Measurements from ENCODE around the gene COX6B2.
"Not testable (repeated sequence)": the region's sequence is repeated elsewhere in the genome, so short reads cannot be mapped to it uniquely, and the experiment has no call there.

COX6B2 gene

DNA sequence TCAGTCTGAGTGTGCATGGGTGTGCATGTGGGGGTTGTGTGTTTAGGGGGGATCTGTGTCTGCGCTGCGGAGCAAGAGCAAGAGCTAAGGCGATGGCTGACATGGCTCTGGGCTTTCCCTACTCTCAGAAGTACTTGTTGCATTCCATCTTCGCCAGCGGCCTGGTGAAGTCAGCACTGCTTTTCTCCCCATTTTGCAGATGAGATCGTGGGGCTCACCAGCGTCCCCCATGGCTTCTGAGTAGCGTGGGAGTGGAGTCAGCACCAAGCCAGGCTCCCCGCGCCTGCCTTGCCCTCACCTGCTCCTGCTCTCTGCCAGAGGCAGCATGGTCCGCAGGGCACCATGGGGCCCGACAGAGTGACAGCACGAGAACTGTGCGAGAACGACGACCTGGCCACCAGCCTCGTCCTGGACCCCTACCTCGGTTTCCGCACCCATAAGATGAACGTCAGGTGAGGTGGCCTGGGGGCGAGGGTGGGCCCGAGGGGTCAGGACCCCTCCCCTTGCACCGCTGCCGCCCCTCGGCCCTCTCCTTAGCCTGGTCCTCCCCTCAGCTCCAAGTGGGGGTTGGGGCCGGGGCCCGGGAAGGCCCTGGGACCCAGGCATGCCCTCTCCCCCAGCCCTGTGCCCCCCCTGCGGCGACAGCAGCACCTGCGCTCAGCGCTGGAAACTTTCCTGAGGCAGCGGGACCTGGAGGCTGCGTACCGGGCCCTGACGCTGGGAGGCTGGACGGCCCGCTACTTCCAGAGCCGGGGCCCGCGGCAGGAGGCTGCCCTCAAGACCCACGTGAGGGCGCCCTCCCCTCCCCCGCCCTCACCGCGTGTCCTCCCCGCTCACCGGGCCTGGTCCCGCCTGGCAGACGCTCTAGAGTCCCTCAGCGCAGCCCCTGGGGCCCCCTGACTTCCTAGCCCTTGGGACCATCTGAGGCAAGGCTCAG is 12.7 kb downstream of the COX6B2 start:
- Histone ChIP-seq H3K4me3 (ENCODE audit: low read depth in 1 of 5, low read length in 5 of 5) (peak overlapping the region in 1 of 5 donors; percentile 26), H3K9ac (ENCODE audit: low read length in 5 of 5) (no peak overlapping the region)

GRCh38 chr19:55341171-55341588 is 13.3 kb downstream of the COX6B2 start:
- peaks cover 9 to 44% (median 33%) of the 10 kb centered on the region in 5 donors for H3K4me1 ChIP-seq (ENCODE audit: control insufficient read depth in 5 of 5, insufficient read depth in 5 of 5, low read length in 5 of 5)
- no peaks in the 10 kb centered on the region for H3K9me3 ChIP-seq (ENCODE audit: control insufficient read depth in 5 of 5, low read length in 5 of 5)
- H3K27ac ChIP-seq (ENCODE audit: low read depth, low read length) = no peak overlapping the region
- peak overlapping the region in 1 of 5 donors; percentile 91 for H3K9ac ChIP-seq (ENCODE audit: low read length in 5 of 5)
- peaks cover 0 to 28% (median 16%) of the 10 kb centered on the region in 5 donors for H3K36me3 ChIP-seq (ENCODE audit: control insufficient read depth in 5 of 5, insufficient read depth in 5 of 5, low read length in 5 of 5)
- H3K27me3 ChIP-seq (ENCODE audit: control insufficient read depth in 5 of 5, insufficient read depth in 4 of 5, low read length in 5 of 5) = no peaks in the 10 kb centered on the region
- H3K4me3 ChIP-seq (ENCODE audit: low read depth in 1 of 5, low read length in 5 of 5) = peak overlapping the region in 4 of 5 donors; percentile 75 to 95 (median 80)

More for the DNA sequence above, 12.7 kb downstream of the COX6B2 start:
- Histone ChIP-seq H3K9me3 (ENCODE audit: control insufficient read depth in 5 of 5, low read length in 5 of 5) (no peaks in the 10 kb centered on the region), H3K36me3 (ENCODE audit: control insufficient read depth in 5 of 5, insufficient read depth in 5 of 5, low read length in 5 of 5) (peaks cover 0 to 28% (median 17%) of the 10 kb centered on the region in 5 donors), H3K4me1 (ENCODE audit: control insufficient read depth in 5 of 5, insufficient read depth in 5 of 5, low read length in 5 of 5) (peaks cover 9 to 50% (median 40%) of the 10 kb centered on the region in 5 donors), H3K27me3 (ENCODE audit: control insufficient read depth in 5 of 5, insufficient read depth in 4 of 5, low read length in 5 of 5) (no peaks in the 10 kb centered on the region), H3K27ac (ENCODE audit: low read depth, low read length) (no peak overlapping the region)

GRCh38 chr19:55340784-55341147 is 13.8 kb downstream of the COX6B2 start:
- Histone ChIP-seq H3K9ac (ENCODE audit: low read length in 5 of 5) (peak overlapping the region in 4 of 5 donors; percentile 86 to 93 (median 90)), H3K27ac (ENCODE audit: low read depth, low read length) (no peak overlapping the region), H3K27me3 (ENCODE audit: control insufficient read depth in 5 of 5, insufficient read depth in 4 of 5, low read length in 5 of 5) (no peaks in the 10 kb centered on the region), H3K4me3 (ENCODE audit: low read depth in 1 of 5, low read length in 5 of 5) (peak overlapping the region in 4 of 5 donors; percentile 75 to 95 (median 80)), H3K36me3 (ENCODE audit: control insufficient read depth in 5 of 5, insufficient read depth in 5 of 5, low read length in 5 of 5) (peaks cover 0 to 26% (median 16%) of the 10 kb centered on the region in 5 donors), H3K9me3 (ENCODE audit: control insufficient read depth in 5 of 5, low read length in 5 of 5) (no peaks in the 10 kb centered on the region), H3K4me1 (ENCODE audit: control insufficient read depth in 5 of 5, insufficient read depth in 5 of 5, low read length in 5 of 5) (peaks cover 9 to 40% (median 29%) of the 10 kb centered on the region in 5 donors)

DNA sequence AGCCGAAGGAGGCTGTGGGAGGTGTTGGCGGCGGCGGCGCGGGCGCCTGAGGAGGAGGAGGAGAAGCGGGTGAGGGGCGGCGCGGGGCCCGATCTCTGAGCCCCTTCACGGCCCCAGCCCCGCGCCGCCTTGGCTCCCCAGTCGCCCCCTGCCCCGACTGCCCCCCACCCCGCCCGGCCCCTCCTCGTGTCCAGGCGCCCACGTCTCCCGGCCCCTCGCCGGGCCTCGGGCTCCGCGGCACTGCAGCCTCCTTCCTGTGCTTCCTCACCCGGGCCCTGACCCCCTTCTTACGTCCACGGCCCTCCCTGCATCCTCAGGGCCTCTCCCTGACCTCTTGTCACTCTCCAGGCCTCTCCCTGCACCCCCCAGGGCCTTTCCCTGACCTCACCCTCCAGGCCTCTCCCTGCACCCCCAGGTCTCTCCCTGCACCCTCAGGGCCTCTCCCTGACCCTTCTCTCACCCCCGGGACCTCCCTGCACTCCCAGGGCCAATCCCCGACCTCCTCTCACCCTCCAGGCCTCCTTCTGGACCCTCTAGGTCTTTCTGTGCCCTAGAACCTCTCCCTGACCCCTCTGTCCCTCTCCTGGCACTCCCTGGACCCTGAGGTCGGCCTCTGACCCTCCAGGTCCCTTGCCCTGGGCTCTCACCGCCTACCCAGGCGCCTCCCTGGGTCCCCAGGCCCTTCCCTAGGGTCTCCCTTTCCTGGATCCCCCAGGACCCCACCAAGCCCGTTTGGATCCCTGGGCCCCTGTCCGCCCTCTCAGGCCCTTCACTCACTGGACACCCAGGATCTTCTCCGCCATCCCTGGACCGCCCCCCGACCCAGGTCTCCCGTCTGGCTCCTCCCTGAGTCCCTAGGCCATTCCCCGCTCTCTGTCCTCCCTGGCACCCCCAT is 14.4 kb downstream of the COX6B2 start:
- peak overlapping the region in 4 of 5 donors; percentile 86 to 93 (median 90) for H3K9ac ChIP-seq (ENCODE audit: low read length in 5 of 5)
- no peak overlapping the region for H3K27ac ChIP-seq (ENCODE audit: low read depth, low read length)
- peaks cover 0 to 26% (median 16%) of the 10 kb centered on the region in 5 donors for H3K36me3 ChIP-seq (ENCODE audit: control insufficient read depth in 5 of 5, insufficient read depth in 5 of 5, low read length in 5 of 5)
- H3K4me3 ChIP-seq (ENCODE audit: low read depth in 1 of 5, low read length in 5 of 5) = peak overlapping the region; percentile 71 to 95 (median 77)
- H3K9me3 ChIP-seq (ENCODE audit: control insufficient read depth in 5 of 5, low read length in 5 of 5) = no peaks in the 10 kb centered on the region
- H3K4me1 ChIP-seq (ENCODE audit: control insufficient read depth in 5 of 5, insufficient read depth in 5 of 5, low read length in 5 of 5) = peaks cover 9 to 33% (median 25%) of the 10 kb centered on the region in 5 donors
- no peaks in the 10 kb centered on the region for H3K27me3 ChIP-seq (ENCODE audit: control insufficient read depth in 5 of 5, insufficient read depth in 4 of 5, low read length in 5 of 5)

DNA sequence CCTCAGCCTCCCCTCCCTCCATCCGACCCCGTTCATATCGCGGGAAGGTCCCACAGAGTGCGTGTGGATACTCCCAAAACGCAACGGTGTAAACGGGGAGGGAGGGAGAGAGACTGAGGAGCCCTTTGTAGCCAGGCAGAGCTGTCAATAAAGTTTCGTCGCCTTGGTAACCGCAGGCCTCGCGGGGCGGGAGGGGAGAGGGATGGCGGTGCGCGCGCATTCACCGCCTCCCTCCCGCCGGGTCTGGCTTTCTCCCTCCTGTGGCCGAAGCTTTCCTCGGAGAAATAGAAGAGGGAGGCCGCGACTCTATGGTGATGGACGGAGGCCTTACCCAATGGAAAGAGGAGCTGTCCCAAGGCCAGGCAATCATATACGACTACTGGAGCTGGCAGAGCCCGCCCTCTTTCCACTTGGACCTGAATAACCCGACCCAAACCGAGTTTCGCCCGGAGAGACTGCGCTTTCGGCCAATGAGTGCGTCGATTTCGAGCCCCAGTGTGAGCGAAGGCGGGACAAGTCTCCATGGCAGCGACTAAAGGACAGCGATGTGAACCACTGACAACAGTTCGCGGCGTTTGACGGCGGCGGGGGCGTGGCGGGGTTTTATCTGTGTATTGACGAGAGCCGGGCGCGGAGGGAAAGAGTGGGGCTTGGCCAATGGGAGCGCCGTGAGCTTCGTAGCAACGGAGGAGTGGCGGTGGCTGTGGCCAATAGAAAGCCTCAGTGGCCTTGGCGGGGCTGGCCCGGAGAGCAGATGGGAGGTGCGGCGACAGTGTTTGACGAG is 15.2 kb downstream of the COX6B2 start, which contains the start of gene KMT5C:
Gene KMT5C, plus strand, starts transcription at position 772 of the 784 bp plus-strand sequence. CDS start 2,061 bp downstream, outside the sequence.
- Histone ChIP-seq H3K4me3 (ENCODE audit: low read depth in 1 of 5, low read length in 5 of 5) (peak within 1 kb of the TSS; percentile 71 to 95 (median 77)), H3K4me1 (ENCODE audit: control insufficient read depth in 5 of 5, insufficient read depth in 5 of 5, low read length in 5 of 5) (peaks cover 9 to 28% (median 22%) of the 10 kb centered on the region in 5 donors), H3K36me3 (ENCODE audit: control insufficient read depth in 5 of 5, insufficient read depth in 5 of 5, low read length in 5 of 5) (peaks cover 0 to 22% (median 15%) of the 10 kb centered on the region in 5 donors), H3K9ac (ENCODE audit: low read length in 5 of 5) (peak within 1 kb of the TSS in 4 of 5 donors; percentile 86 to 93 (median 90)), H3K9me3 (ENCODE audit: control insufficient read depth in 5 of 5, low read length in 5 of 5) (no peaks in the 10 kb centered on the region), H3K27me3 (ENCODE audit: control insufficient read depth in 5 of 5, insufficient read depth in 4 of 5, low read length in 5 of 5) (no peaks in the 10 kb centered on the region), H3K27ac (ENCODE audit: low read depth, low read length) (peak within 1 kb of the TSS; percentile 84)

- Histone ChIP-seq H3K27ac (ENCODE audit: low read depth, low read length) (no peak overlapping the region), H3K27me3 (ENCODE audit: control insufficient read depth in 5 of 5, insufficient read depth in 4 of 5, low read length in 5 of 5) (no peaks in the 10 kb centered on the region), H3K4me3 (ENCODE audit: low read depth in 1 of 5, low read length in 5 of 5) (no peak overlapping the region), H3K9me3 (ENCODE audit: control insufficient read depth in 5 of 5, low read length in 5 of 5) (no peaks in the 10 kb centered on the region), H3K4me1 (ENCODE audit: control insufficient read depth in 5 of 5, insufficient read depth in 5 of 5, low read length in 5 of 5) (peaks cover 8 to 20% (median 18%) of the 10 kb centered on the region in 5 donors), H3K9ac (ENCODE audit: low read length in 5 of 5) (no peak overlapping the region), H3K36me3 (ENCODE audit: control insufficient read depth in 5 of 5, insufficient read depth in 5 of 5, low read length in 5 of 5) (no peaks in the 10 kb centered on the region)
Measured at GRCh38 chr19:55336101-55336500, 18.4 kb downstream of the COX6B2 start.

DNA sequence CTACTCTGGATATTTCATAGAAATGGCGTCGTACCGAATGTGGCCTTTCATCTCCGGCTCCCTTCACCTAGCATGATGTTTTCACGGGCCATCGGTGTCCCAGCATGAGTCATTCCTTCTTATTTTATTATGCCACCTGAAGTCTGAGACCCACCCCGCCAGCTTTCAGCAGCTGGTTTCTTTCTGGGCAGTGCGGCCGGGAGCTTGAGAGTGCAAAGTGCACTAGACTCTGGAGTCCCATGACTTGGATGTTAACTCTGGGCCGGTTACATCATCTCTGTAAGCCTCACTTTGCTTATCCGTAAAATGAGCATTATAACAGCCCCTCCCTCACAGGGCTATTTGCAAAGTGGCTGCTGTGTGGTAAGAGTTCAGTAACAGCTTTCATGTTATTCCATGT is 20.6 kb downstream of the COX6B2 start:
- Histone ChIP-seq H3K36me3 (ENCODE audit: control insufficient read depth in 5 of 5, insufficient read depth in 5 of 5, low read length in 5 of 5) (no peaks in the 10 kb centered on the region), H3K27ac (ENCODE audit: low read depth, low read length) (no peak overlapping the region), H3K9ac (ENCODE audit: low read length in 5 of 5) (no peak overlapping the region), H3K9me3 (ENCODE audit: control insufficient read depth in 5 of 5, low read length in 5 of 5) (no peaks in the 10 kb centered on the region), H3K4me1 (ENCODE audit: control insufficient read depth in 5 of 5, insufficient read depth in 5 of 5, low read length in 5 of 5) (peaks cover 0 to 6% (median 6%) of the 10 kb centered on the region in 5 donors), H3K4me3 (ENCODE audit: low read depth in 1 of 5, low read length in 5 of 5) (no peak overlapping the region), H3K27me3 (ENCODE audit: control insufficient read depth in 5 of 5, insufficient read depth in 4 of 5, low read length in 5 of 5) (no peaks in the 10 kb centered on the region)

DNA sequence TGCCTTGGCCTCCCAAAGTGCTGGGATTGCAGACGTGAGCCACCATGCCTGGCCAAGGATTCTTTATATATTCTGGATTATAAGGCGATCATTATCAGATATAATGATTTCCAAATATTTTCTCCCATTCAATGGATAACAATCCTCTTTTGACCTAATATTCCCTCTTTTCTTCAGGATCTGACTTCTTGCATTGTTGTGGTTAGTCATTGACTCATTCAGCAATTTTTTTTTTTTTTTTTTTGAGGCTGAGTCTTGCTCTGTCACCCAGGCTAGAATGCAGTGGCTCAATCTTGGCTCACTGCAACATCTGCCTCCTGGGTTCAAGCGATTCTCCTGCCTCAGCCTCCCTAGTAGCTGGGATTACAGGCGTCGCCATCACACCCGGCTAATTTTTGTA is 24.7 kb downstream of the COX6B2 start:
- H3K9me3 ChIP-seq (ENCODE audit: control insufficient read depth in 5 of 5, low read length in 5 of 5); H3K4me3 ChIP-seq (ENCODE audit: low read depth in 1 of 5, low read length in 5 of 5); H3K27me3 ChIP-seq (ENCODE audit: control insufficient read depth in 5 of 5, insufficient read depth in 4 of 5, low read length in 5 of 5); H3K36me3 ChIP-seq (ENCODE audit: control insufficient read depth in 5 of 5, insufficient read depth in 5 of 5, low read length in 5 of 5); H3K27ac ChIP-seq (ENCODE audit: low read depth, low read length); H3K9ac ChIP-seq (ENCODE audit: low read length in 5 of 5): not testable (repeated sequence)
- peaks cover 3 to 14% (median 9%) of the 10 kb centered on the region in 5 donors for H3K4me1 ChIP-seq (ENCODE audit: control insufficient read depth in 5 of 5, insufficient read depth in 5 of 5, low read length in 5 of 5)

- H3K9me3 ChIP-seq (ENCODE audit: control insufficient read depth in 5 of 5, low read length in 5 of 5); H3K27ac ChIP-seq (ENCODE audit: low read depth, low read length); H3K36me3 ChIP-seq (ENCODE audit: control insufficient read depth in 5 of 5, insufficient read depth in 5 of 5, low read length in 5 of 5); H3K4me3 ChIP-seq (ENCODE audit: low read depth in 1 of 5, low read length in 5 of 5); H3K27me3 ChIP-seq (ENCODE audit: control insufficient read depth in 5 of 5, insufficient read depth in 4 of 5, low read length in 5 of 5); H3K9ac ChIP-seq (ENCODE audit: low read length in 5 of 5): not testable (repeated sequence)
- H3K4me1 ChIP-seq (ENCODE audit: control insufficient read depth in 5 of 5, insufficient read depth in 5 of 5, low read length in 5 of 5) = peaks cover 3 to 16% (median 14%) of the 10 kb centered on the region in 5 donors
Measured at GRCh38 chr19:55328774-55329318, 25.7 kb downstream of the COX6B2 start.

Data from subcutaneous abdominal adipose tissue (tissue), 5 donors.